Measurements from ENCODE around the gene ZNF577. TPM values are rescaled to one million over a fixed set of nuclear protein-coding genes. Genes with fewer than 3 reads are reported as not detected.

The ZNF577 gene
- total RNA-seq, 4 donors from 2014 or later, result 6.7 to 20.5 (median 18.6) TPM

DNA sequence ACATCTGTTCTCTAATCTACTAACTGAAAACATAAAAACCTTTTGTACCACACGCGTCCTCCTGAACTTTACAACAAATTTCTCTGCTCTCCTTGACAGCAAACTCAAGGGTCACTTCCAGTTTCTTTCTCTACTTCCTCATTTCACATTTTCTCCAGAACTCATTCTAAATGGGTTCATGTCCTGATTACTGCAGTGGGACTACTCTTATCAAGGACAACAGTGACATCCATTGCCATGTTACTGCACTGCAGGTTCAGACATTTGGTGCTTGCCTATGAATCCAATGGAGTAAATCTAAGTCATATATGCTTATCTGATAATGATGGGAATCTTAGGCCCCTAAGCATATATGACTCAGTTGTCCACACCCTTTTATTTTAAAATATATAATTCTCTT is 57.5 kb downstream of the ZNF577 start:
- H3K4me3 ChIP-seq (ENCODE audit: low read depth, poor library complexity, severe bottlenecking), result no peak overlapping the region
- intact Hi-C loops (cut with DNase I; ENCODE audit: low total_unique reads), result no loop called here
- TF ChIP-seq POLR2A (IDR thresholded peaks at IDR 0.05), result no peak
- TF ChIP-seq, protein P1, sequence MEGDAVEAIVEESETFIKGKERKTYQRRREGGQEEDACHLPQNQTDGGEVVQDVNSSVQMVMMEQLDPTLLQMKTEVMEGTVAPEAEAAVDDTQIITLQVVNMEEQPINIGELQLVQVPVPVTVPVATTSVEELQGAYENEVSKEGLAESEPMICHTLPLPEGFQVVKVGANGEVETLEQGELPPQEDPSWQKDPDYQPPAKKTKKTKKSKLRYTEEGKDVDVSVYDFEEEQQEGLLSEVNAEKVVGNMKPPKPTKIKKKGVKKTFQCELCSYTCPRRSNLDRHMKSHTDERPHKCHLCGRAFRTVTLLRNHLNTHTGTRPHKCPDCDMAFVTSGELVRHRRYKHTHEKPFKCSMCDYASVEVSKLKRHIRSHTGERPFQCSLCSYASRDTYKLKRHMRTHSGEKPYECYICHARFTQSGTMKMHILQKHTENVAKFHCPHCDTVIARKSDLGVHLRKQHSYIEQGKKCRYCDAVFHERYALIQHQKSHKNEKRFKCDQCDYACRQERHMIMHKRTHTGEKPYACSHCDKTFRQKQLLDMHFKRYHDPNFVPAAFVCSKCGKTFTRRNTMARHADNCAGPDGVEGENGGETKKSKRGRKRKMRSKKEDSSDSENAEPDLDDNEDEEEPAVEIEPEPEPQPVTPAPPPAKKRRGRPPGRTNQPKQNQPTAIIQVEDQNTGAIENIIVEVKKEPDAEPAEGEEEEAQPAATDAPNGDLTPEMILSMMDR (IDR thresholded peaks at IDR 0.05), result no peak
- no peak for DNase-seq (ENCODE audit: low spot score in 2 of 2)
- WGBS, 2 donors, result 82 to 93% methylated on average over 2 of the region's 2 CpGs

DNA sequence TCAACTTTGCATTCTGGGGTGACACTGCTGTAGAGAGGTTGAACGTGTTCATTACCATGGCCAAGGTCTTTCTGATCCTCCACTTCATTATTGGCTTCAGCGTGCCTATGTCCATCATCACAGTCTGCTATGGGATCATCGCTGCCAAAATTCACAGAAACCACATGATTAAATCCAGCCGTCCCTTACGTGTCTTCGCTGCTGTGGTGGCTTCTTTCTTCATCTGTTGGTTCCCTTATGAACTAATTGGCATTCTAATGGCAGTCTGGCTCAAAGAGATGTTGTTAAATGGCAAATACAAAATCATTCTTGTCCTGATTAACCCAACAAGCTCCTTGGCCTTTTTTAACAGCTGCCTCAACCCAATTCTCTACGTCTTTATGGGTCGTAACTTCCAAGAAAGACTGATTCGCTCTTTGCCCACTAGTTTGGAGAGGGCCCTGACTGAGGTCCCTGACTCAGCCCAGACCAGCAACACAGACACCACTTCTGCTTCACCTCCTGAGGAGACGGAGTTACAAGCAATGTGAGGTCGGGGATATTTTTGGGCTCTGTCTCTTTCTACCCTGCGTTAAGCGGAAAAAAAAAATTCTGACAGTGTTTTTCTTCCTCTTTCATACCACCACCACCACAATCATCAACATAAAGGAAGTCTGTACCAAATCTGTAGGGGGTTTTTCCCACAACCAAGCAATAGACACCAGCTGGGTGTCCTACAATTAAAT is 63.3 kb downstream of the ZNF577 start:
- H3K4me3 ChIP-seq (ENCODE audit: low read depth, poor library complexity, severe bottlenecking), result no peak overlapping the region
- intact Hi-C loops (cut with DNase I; ENCODE audit: low total_unique reads), result no loop called here
- WGBS, 2 donors, result 81 to 82% methylated on average over 13 of the region's 13 CpGs
- TF ChIP-seq, protein P1 (IDR thresholded peaks at IDR 0.05), result no peak
- TF ChIP-seq POLR2A (IDR thresholded peaks at IDR 0.05), result no peak
- no peak for DNase-seq (ENCODE audit: low spot score in 2 of 2)

DNA sequence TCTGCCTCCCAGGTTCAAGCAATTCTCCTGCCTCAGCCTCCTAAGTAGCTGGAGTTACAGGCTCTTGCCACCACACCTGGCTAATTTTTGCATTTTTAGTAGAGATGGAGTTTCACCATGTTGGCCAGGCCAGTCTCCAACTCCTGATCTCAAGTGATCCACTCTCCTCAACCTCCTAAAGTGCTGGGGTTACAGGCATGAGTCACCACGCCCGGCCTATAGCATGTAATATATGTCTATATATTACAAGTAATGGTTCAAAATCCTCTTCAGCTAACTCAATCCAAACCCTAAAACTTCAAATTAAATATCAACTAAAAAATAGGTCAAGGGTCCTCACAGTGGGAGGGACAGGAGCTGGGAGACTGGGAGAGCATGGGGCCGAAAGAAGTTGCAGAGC is 64.8 kb downstream of the ZNF577 start:
- no peak for TF ChIP-seq POLR2A (IDR thresholded peaks at IDR 0.05)
- TF ChIP-seq, protein P1 (IDR thresholded peaks at IDR 0.05), result no peak
- intact Hi-C loops (cut with DNase I; ENCODE audit: low total_unique reads), result no loop called here
- DNase-seq (ENCODE audit: low spot score in 2 of 2), result no peak
- 97 to 99% methylated on average over 3 of the region's 3 CpGs for WGBS, 2 donors
- no peak overlapping the region for H3K4me3 ChIP-seq (ENCODE audit: low read depth, poor library complexity, severe bottlenecking)

DNA sequence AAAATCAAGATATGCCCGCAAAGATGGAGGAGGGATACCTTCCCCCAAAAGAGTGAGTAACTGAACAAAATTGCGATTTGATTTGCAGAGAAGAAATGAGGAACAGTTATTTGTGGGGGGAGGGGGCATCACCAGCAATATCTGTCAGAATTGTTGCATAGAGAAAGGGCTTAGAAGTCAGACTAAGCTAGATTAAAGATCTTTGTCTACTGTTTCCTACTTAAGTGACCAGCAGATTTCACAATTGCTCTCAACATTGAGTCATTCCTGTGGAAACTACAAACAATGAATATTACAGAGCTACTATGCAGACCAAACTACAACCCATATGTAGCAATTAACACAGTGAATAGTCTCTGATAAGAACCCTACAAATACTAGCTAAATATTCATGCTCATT is 65.4 kb downstream of the ZNF577 start:
- 80 to 87% methylated on average over 2 of the region's 2 CpGs for WGBS, 2 donors

DNA sequence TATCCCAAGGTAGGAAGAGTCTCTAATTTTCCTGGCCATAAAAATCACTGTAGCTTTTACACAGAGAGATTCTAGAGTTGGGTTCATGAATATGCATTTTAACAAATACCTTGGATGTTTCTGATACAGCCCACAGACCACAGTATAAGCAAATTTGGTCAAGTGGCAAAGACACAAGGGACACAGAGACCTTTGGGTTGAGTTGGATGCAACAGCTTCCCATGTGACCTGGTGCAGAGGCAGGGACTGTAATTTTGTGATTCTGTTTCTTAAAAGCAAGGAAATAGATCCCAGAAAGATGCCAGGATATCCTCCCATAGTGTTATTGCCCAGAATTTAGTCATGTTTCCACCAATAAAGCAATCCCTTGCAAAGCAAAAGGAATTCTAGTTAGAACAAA is 65.8 kb downstream of the ZNF577 start:
- TF ChIP-seq, protein P1 (IDR thresholded peaks at IDR 0.05), result no peak
- TF ChIP-seq POLR2A (IDR thresholded peaks at IDR 0.05), result no peak
- no peak overlapping the region for H3K4me3 ChIP-seq (ENCODE audit: low read depth, poor library complexity, severe bottlenecking)
- DNase-seq (ENCODE audit: low spot score in 2 of 2), result no peak
- intact Hi-C loops (cut with DNase I; ENCODE audit: low total_unique reads), result no loop called here

More for the DNA sequence above, 65.4 kb downstream of the ZNF577 start:
- intact Hi-C loops (cut with DNase I; ENCODE audit: low total_unique reads), result no loop called here
- no peak for DNase-seq (ENCODE audit: low spot score in 2 of 2)
- TF ChIP-seq, protein P1 (IDR thresholded peaks at IDR 0.05), result no peak
- TF ChIP-seq POLR2A (IDR thresholded peaks at IDR 0.05), result no peak
- H3K4me3 ChIP-seq (ENCODE audit: low read depth, poor library complexity, severe bottlenecking), result no peak overlapping the region

DNA sequence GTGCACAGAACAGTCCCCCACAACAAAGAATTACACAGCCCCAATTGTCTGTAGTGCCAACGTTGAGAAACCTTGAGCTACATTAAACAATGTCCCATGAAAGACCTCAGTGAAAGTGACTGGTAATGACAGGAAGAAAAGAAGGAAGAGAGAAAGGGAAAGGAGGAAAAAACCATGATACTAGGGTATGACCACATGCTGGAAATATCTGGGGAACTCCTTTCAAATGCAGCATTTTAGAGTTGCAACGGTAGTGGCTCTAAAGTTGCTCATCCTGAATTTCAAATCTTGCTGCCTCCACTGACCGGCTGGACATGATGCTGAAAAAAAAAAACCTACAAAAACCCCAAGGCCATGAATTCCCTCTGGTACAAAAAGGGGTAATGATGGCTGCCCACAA is 66.3 kb downstream of the ZNF577 start:
- intact Hi-C loops (cut with DNase I; ENCODE audit: low total_unique reads), result no loop called here
- TF ChIP-seq, protein P1 (IDR thresholded peaks at IDR 0.05), result no peak
- TF ChIP-seq POLR2A (IDR thresholded peaks at IDR 0.05), result no peak
- H3K4me3 ChIP-seq (ENCODE audit: low read depth, poor library complexity, severe bottlenecking), result no peak overlapping the region
- 55 to 60% methylated on average over 3 of the region's 3 CpGs for WGBS, 2 donors
- no peak for DNase-seq (ENCODE audit: low spot score in 2 of 2)
